GM18951 (cell line): ENCODE measurements around the gene NOTUM.

Experiments
- POLR2A ChIP-seq: IDR thresholded peaks from 4 replicates; pipeline ENCODE4 v1.6.1; 2011; ENCODE audit warnings: mild to moderate bottlenecking; ENCODE audit not compliant: insufficient read length, insufficient read depth; ENCODE audit errors: extremely low read depth
- in situ Hi-C: fragments of 300-500 bp; cut with MboI; formaldehyde crosslinking; loops from one replicate; pipeline ENCODE4 v1.12.0; 2022; ENCODE audit warnings: low sequenced_read_pairs, mixed read lengths, inconsistent platforms; ENCODE audit not compliant: unreplicated experiment

Gene NOTUM

GRCh38 chr17:81978524-81979298 is 17.7 kb upstream of the NOTUM start:
- TF ChIP-seq POLR2A = no peak
- in situ Hi-C loops = no loop called here

- in situ Hi-C loops = no loop called here
- TF ChIP-seq POLR2A = peak; percentile 97
Observed at GRCh38 chr17:81977211-81977808, 16.3 kb upstream of the NOTUM start, which contains the start of gene ASPSCR1. TSS of gene ASPSCR1 (plus strand) at chr17:81977629. CDS start at chr17:81977647, 18 bp downstream.

GRCh38 chr17:81976332-81977210 is 15.6 kb upstream of the NOTUM start:
- TF ChIP-seq POLR2A = no peak
- in situ Hi-C loops = no loop called here

GRCh38 chr17:81973432-81973831 is 12.4 kb upstream of the NOTUM start:
- TF ChIP-seq POLR2A = no peak
- in situ Hi-C loops = no loop called here

- in situ Hi-C loops = no loop called here
- no peak for TF ChIP-seq POLR2A
Observed at GRCh38 chr17:81968850-81969812, 8.1 kb upstream of the NOTUM start.

- no peak for TF ChIP-seq POLR2A
- in situ Hi-C loops = no loop called here
Observed at GRCh38 chr17:81968396-81968745, 7.4 kb upstream of the NOTUM start.

GRCh38 chr17:81967533-81968395 is 6.8 kb upstream of the NOTUM start:
- in situ Hi-C loops = no loop called here
- TF ChIP-seq POLR2A = no peak

GRCh38 chr17:81967244-81967532 is 6.2 kb upstream of the NOTUM start:
- no peak for TF ChIP-seq POLR2A
- in situ Hi-C loops = no loop called here

- no peak for TF ChIP-seq POLR2A
- in situ Hi-C loops = no loop called here
Observed at GRCh38 chr17:81966343-81967243, 5.6 kb upstream of the NOTUM start.

GRCh38 chr17:81964081-81964849 is 3.3 kb upstream of the NOTUM start:
- TF ChIP-seq POLR2A = no peak
- in situ Hi-C loops = no loop called here
